ENCODE results near the gene ZBTB9.

GRCh38 chr6:33430334-33430733 is 24.0 kb upstream of the ZBTB9 start:
- no peak for TF ChIP-seq PRDM1 (tag by site-specific recombination; IDR thresholded peaks at IDR 0.05)
- TF ChIP-seq, protein P1, sequence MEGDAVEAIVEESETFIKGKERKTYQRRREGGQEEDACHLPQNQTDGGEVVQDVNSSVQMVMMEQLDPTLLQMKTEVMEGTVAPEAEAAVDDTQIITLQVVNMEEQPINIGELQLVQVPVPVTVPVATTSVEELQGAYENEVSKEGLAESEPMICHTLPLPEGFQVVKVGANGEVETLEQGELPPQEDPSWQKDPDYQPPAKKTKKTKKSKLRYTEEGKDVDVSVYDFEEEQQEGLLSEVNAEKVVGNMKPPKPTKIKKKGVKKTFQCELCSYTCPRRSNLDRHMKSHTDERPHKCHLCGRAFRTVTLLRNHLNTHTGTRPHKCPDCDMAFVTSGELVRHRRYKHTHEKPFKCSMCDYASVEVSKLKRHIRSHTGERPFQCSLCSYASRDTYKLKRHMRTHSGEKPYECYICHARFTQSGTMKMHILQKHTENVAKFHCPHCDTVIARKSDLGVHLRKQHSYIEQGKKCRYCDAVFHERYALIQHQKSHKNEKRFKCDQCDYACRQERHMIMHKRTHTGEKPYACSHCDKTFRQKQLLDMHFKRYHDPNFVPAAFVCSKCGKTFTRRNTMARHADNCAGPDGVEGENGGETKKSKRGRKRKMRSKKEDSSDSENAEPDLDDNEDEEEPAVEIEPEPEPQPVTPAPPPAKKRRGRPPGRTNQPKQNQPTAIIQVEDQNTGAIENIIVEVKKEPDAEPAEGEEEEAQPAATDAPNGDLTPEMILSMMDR (tag by site-specific recombination; IDR thresholded peaks at IDR 0.05), result no peak
- TF ChIP-seq ZNF274 (IDR thresholded peaks at IDR 0.05; ENCODE audit: low read length), result no peak
- TF ChIP-seq ZNF274 (tag by site-specific recombination; IDR thresholded peaks at IDR 0.05; ENCODE audit: borderline replicate concordance), result no peak
- no peak for TF ChIP-seq ZNF677 (tag by site-specific recombination; IDR thresholded peaks at IDR 0.05)
- no peak for TF ChIP-seq ZNF580 (tag by site-specific recombination; IDR thresholded peaks at IDR 0.05)
- TF ChIP-seq, protein P2, sequence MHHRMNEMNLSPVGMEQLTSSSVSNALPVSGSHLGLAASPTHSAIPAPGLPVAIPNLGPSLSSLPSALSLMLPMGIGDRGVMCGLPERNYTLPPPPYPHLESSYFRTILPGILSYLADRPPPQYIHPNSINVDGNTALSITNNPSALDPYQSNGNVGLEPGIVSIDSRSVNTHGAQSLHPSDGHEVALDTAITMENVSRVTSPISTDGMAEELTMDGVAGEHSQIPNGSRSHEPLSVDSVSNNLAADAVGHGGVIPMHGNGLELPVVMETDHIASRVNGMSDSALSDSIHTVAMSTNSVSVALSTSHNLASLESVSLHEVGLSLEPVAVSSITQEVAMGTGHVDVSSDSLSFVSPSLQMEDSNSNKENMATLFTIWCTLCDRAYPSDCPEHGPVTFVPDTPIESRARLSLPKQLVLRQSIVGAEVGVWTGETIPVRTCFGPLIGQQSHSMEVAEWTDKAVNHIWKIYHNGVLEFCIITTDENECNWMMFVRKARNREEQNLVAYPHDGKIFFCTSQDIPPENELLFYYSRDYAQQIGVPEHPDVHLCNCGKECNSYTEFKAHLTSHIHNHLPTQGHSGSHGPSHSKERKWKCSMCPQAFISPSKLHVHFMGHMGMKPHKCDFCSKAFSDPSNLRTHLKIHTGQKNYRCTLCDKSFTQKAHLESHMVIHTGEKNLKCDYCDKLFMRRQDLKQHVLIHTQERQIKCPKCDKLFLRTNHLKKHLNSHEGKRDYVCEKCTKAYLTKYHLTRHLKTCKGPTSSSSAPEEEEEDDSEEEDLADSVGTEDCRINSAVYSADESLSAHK (tag by site-specific recombination; IDR thresholded peaks at IDR 0.05), result no peak
- no peak for TF ChIP-seq TCF7L2 (IDR thresholded peaks at IDR 0.05; ENCODE audit: borderline replicate concordance, low read depth, low read length)
